Stimulated activated CD8-positive, alpha-beta memory T cell treated with anti-CD3 and anti-CD28 coated beads, Interleukin-2, amount 100 ng/mL, for 1 hour (primary cell): ENCODE measurements around the gene CD109.
A peak's percentile ranks its signal among the peaks of the same experiment; 100 is the strongest.

Experiments used
- DNase-seq, 2 donors: peaks; one replicate each; pipeline ENCODE4 v3.0.0-alpha.2; 2020; ENCODE audit warnings: low read depth in 2 of 2

CD109 gene

GRCh38 chr6:73727114-73727513 is 31.1 kb downstream of the CD109 start:
- DNase-seq: no peak

DNA sequence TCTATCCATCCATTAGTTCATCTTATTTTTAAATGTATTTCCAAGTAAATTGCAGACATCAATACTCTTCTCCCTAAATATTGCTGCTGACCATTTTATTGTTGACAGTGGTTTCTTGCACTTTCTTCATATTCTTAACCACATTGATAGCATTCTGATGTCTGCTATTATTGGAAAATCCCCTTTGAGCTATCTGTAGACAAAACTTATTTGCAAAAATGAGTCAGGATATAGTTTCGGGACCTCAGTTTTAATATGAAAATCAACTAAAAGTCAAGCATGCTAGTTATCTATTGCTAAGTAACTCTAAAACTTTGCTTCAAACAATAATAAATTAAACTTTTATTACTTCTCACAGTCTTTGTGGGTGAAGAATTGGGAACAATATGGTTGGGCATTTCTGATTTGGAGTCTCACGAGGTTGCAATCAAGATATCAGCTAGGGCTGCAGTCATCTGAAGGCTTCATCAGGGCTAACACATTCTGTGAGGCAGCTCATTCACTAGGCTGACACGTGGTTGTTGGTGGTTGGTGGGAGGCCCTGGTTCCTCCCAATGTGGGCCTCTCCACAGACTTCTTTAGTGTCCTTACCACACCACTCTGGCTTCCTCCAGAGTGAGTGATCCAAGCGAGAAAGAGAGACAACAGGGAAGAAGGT is 32.7 kb downstream of the CD109 start:
- DNase-seq: no peak

GRCh38 chr6:73731285-73731684 is 35.3 kb downstream of the CD109 start:
- no peak for DNase-seq

DNA sequence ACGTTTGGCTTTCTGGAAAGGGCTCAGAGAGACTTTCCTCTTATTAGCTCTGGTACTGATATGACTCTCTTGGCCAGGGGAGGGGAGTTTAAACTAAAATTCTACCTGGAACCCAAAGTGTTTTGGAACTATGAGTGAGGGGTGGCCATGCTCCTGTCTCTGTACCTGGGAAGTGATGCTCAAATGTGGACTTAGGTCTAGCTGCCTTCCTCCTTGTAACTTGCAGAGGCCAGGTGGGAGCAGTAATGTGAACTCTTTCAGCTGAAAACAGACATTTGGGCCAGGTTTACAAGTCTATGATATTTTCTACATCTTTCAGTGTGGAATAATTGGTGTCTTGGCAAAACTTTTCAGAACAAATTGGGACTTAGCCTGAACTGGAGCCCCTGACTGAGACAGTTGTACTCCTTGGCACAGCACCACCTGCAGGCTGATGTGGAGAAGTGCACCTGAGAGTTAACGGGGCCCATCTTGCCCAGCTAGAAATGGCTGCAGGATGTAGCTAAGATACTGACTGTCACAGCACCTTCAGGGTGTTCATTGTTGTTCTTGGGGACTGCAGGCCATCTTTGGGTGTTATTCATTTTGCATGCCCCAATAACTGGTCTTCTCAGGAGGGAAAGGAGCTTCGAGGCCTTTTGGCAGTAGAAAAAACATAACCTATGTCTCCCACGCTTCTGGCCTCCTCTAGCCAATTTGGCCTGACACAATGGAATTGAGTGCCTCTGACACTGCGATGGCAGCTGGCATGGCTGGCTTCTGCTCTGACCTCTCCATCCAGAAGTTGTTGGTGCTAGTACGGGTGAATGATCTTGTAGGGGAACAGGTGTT is 37.1 kb downstream of the CD109 start:
- DNase-seq: peak; percentile 29 to 50

- no peak for DNase-seq
Observed at GRCh38 chr6:73733791-73734190, 37.8 kb downstream of the CD109 start.

GRCh38 chr6:73734832-73735453 is 38.9 kb downstream of the CD109 start:
- DNase-seq: no peak

- no peak for DNase-seq
Observed at GRCh38 chr6:73738367-73739028, 42.5 kb downstream of the CD109 start.

GRCh38 chr6:73739096-73739495 is 43.1 kb downstream of the CD109 start:
- DNase-seq: no peak

- no peak for DNase-seq
Observed at GRCh38 chr6:73742433-73742832, 46.4 kb downstream of the CD109 start.

DNA sequence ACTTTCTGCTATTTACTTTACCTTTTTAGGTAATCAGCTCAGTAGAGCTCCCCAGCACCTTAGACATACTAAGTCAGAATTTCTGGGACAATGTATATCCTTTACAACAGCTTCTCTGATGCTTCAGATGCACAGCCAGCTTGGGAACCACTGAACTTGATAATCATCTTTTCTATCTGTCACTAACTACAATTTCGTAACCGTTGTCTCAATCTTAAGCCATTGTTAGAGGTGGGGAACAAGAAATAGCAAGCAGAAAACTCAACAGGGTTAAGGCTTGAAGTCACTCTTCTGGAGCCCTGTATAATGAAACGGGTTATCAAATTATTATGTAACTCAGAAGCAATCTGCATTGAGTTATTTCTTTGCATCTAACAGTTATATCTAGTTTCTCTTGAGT is 47.1 kb downstream of the CD109 start:
- DNase-seq: no peak

DNA sequence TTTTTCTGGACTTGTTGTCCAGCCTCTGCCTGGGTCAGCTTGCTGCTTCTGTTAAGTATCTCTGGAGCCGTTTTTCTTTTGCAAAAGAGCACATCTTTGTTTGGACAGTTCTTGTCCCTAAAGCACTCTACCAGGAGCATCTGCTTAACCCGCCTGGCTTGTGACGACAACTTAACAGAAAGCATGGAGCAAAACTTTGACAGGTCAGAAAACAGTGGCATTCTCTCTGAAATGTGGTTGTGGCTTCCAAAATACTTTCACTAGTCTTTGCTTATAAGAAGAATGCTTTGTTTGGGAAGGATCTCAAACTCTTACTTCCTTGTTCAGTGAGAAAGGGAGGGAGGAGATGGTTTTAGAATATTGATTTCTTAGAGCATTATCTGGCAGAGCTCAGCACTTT is 47.6 kb downstream of the CD109 start:
- no peak for DNase-seq

DNA sequence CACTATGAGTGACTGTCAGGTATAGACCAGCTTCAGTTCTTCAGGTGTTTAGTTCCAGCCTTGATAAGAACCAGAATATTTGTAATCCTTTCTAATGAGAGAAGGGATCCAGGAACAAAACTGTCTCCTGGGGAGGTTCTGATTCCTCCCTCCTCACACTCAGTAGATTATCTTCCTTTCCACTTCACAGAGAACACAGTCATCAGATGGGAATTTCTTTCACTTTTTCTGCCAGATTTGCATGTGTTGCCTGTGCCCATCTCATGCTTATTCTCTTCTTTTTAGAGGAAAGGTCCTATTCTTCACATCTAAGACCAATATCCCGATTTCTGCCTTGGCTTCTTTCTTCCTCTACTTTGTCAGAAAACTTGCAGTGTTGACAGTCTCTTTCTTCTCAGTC is 50.8 kb downstream of the CD109 start:
- no peak for DNase-seq

GRCh38 chr6:73747289-73747688 is 51.3 kb downstream of the CD109 start:
- DNase-seq: no peak

DNA sequence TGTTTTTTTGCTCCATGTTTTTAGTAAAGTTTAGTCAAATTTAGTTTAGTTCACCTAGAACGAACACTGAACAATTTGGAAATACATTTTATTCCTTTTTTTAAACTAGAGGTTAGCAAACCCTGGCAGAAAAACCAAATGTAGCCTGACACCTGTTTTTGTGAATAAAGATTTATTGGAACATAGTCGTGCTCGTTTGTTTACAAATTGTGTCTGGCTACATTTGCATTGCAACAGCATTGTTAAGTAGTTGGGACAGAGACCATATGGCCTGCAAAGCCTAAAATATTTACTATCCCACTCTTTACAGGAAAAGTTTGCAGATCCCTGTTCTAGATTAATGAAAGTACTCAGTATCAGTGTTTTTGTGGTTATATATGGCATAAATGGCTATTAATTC is 56.9 kb downstream of the CD109 start:
- DNase-seq: no peak

GRCh38 chr6:73766040-73766439 is 70.0 kb downstream of the CD109 start:
- DNase-seq: no peak

- DNase-seq: no peak
Observed at GRCh38 chr6:73768558-73768957, 72.6 kb downstream of the CD109 start.

DNA sequence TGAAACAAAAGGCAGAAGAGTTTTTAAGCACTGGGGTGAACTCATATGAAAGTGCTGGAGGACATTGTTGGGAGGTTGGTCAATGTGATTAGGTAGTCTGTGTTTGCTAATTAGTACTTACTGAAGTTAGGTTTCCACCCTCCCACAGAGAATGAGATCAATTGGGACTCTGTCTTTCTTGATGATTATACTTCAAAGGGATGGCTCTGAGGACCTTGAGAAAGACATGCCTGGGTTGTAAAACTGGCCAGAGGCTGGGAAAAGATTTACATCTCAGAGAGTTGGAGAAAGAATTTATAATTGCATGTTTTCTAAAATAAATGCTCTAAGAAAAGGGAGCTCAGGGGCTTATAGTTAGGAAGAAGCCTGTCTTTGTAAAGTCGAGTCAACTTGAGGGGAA is 74.0 kb downstream of the CD109 start:
- no peak for DNase-seq

- DNase-seq: no peak
Observed at GRCh38 chr6:73774311-73774774, 78.3 kb downstream of the CD109 start.

- DNase-seq: no peak
Observed at GRCh38 chr6:73779943-73780342, 83.9 kb downstream of the CD109 start.

GRCh38 chr6:73782911-73783310 is 86.9 kb downstream of the CD109 start:
- no peak for DNase-seq

DNA sequence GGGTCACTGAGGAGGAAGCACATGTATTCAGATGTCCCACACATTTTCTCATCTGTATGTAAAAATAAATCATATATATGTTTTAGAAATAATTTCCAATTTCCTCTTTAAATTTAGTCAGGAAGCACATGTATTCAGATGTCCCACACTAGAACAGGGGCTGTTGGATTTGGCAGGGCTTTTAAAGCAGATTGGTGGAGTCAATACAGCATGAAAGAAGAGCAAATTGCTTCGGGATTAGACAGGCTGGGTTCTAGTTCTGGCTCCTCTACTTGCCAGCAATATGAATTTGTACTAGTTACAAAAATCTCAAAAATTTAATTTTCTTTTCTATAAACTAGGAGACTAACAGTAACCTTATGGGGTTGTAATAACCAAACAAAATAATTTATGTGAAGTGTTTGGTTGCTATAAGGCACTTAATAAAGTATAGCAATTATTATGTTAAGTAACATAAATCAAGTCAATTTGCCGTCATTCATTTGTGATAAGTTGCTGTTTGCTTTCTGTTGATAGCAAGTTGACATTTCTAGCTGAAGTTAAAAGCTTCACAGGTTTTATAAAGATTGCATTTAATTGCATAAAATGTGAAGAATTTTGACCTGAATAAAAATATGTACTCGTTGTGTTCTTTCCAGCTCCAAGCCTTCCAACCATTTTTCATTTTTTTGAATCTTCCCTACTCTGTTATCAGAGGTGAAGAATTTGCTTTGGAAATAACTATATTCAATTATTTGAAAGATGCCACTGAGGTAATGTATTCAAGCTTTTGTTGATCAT is 88.9 kb downstream of the CD109 start:
- DNase-seq: no peak

GRCh38 chr6:73790574-73790973 is 94.6 kb downstream of the CD109 start:
- DNase-seq: no peak
